Osteoblast (primary cell): ENCODE measurements around the gene WNT7A. TPM values are rescaled to one million over a fixed set of nuclear protein-coding genes. Genes with fewer than 3 reads are reported as not detected.
A peak's percentile ranks its signal among the peaks of the same experiment; 100 is the strongest.

Source experiments
- DNase-seq: peaks from one replicate; pipeline ENCODE4 v3.0.0; 2011; ENCODE audit warnings: low spot score, mixed read lengths; ENCODE audit not compliant: insufficient read length; ENCODE audit errors: missing footprints
- H2AFZ ChIP-seq: 2 replicates; pipeline ENCODE4 v1.6.0; 2011; ENCODE audit warnings: mild to moderate bottlenecking, low read length
- H3K27ac ChIP-seq: 2 replicates; pipeline ENCODE4 v1.5.1; 2011; ENCODE audit warnings: mild to moderate bottlenecking, low read depth, low read length, moderate library complexity
- H3K27me3 ChIP-seq: 2 replicates; pipeline ENCODE4 v1.6.0; 2012; ENCODE audit warnings: mild to moderate bottlenecking, control low read depth, inconsistent platforms, low read length, moderate library complexity; ENCODE audit not compliant: insufficient read depth
- H3K36me3 ChIP-seq: 2 replicates; pipeline ENCODE4 v1.5.1; 2011; ENCODE audit warnings: mild to moderate bottlenecking, low read length, control low read depth, moderate library complexity; ENCODE audit not compliant: insufficient read depth
- H3K4me1 ChIP-seq: 2 replicates; pipeline ENCODE4 v1.5.1; 2011; ENCODE audit warnings: mild to moderate bottlenecking, low read length, control low read depth, moderate library complexity; ENCODE audit not compliant: insufficient read depth
- H3K4me2 ChIP-seq: 2 replicates; pipeline ENCODE4 v1.6.0; 2011; ENCODE audit warnings: mild to moderate bottlenecking, low read length; ENCODE audit not compliant: insufficient read depth
- H3K4me3 ChIP-seq: fragments of 200-600 bp; sonication (generic); 3 replicates; pipeline ENCODE4 v1.5.1; 2012; ENCODE audit warnings: mild to moderate bottlenecking, low read length, inconsistent platforms; ENCODE audit not compliant: insufficient read depth
- H3K79me2 ChIP-seq: 2 replicates; pipeline ENCODE4 v1.6.0; 2012; ENCODE audit warnings: mild to moderate bottlenecking, low read length, control low read depth, inconsistent platforms; ENCODE audit not compliant: insufficient read depth
- H3K9me3 ChIP-seq: 2 replicates; pipeline ENCODE4 v1.5.1; 2011; ENCODE audit warnings: low read depth, low read length, control low read depth
- H4K20me1 ChIP-seq: 2 replicates; pipeline ENCODE4 v1.6.0; 2012; ENCODE audit warnings: mild to moderate bottlenecking, low read length, control low read depth; ENCODE audit not compliant: insufficient read depth
- total RNA-seq: library from RNA; depleted of rRNA; stranded (reverse); fragments of >200 nt; gene quantifications from 2 replicates; pipeline ENCODE4 v1.2.3, GENCODE V29; 2012
- TF ChIP-seq, protein P1 (sequence below): IDR thresholded peaks from 2 replicates; pipeline ENCODE4 v1.5.1; 2011; ENCODE audit warnings: mild to moderate bottlenecking, low read depth, low read length, moderate library complexity; ENCODE audit errors: extremely low read depth

WNT7A gene
- total RNA-seq, 1 donor, result not detected

DNA sequence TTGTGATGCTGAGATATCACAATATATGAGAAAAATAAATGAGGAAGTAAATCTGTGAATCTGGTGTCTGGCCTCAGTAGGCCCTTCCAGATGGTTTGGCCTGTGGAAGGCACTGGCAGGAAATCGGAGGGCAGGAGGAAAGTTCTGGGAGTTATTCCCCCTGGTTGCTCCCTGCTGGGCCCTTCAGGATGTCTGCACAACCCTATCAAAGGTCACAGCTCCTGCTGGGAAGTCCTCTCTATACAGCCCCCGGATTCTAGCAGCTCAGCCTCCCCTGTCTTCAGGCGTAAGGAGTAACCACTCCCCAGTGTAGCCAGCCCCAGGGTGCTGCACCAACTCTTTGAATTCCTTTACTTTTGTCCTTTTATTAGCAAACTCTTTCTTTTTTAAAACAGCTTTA is 56.2 kb downstream of the WNT7A start:
- Histone ChIP-seq H3K79me2 (no peaks in the 10 kb centered on the region), H3K4me3 (no peak overlapping the region), H3K27me3 (no peaks in the 10 kb centered on the region), H4K20me1 (no peaks in the 10 kb centered on the region), H2AFZ (no peak overlapping the region), H3K27ac (no peak overlapping the region), H3K9me3 (no peaks in the 10 kb centered on the region), H3K36me3 (no peaks in the 10 kb centered on the region), H3K4me2 (no peak overlapping the region), H3K4me1 (no peaks in the 10 kb centered on the region)
- TF ChIP-seq, protein P1, sequence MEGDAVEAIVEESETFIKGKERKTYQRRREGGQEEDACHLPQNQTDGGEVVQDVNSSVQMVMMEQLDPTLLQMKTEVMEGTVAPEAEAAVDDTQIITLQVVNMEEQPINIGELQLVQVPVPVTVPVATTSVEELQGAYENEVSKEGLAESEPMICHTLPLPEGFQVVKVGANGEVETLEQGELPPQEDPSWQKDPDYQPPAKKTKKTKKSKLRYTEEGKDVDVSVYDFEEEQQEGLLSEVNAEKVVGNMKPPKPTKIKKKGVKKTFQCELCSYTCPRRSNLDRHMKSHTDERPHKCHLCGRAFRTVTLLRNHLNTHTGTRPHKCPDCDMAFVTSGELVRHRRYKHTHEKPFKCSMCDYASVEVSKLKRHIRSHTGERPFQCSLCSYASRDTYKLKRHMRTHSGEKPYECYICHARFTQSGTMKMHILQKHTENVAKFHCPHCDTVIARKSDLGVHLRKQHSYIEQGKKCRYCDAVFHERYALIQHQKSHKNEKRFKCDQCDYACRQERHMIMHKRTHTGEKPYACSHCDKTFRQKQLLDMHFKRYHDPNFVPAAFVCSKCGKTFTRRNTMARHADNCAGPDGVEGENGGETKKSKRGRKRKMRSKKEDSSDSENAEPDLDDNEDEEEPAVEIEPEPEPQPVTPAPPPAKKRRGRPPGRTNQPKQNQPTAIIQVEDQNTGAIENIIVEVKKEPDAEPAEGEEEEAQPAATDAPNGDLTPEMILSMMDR, result no peak
- DNase-seq, result peak; percentile 72

DNA sequence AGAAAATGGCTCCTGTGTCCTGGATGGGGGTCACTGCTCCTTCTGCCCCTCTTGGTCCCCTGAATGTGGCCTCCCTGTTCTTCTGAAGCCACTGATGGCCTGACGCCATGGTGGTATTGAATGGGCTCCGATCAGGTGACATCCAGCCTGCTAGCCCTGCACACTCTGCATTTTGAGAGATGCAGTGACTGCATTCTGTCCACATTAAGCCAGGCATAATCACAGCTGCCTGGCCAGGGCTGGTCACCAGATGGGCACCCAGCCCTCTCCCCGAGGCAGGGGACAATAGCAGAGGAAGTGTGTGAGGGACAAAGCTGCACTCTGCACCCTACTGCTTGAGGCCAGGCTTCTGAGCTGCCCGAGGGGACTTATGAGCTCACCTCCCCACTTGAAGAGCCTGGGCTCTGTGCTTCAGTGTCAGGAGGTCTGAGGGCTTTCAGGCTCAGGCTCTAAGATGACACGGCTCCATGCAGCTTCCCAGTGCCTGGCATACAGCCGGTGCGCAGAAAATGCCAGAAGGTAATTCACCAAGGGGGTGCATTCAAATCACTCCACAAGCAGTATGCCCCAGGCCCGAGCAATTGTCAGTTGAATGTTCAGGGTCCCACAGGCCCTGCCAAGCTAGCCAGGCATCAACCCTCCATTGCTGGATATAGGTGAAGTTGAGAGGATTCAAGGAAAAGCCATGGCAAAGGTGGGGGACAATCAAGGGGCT is 56.8 kb downstream of the WNT7A start:
- Histone ChIP-seq H3K79me2 (no peaks in the 10 kb centered on the region), H4K20me1 (no peaks in the 10 kb centered on the region), H3K4me2 (no peak overlapping the region), H2AFZ (no peak overlapping the region), H3K27ac (no peak overlapping the region), H3K9me3 (no peaks in the 10 kb centered on the region), H3K4me1 (no peaks in the 10 kb centered on the region), H3K36me3 (no peaks in the 10 kb centered on the region), H3K4me3 (no peak overlapping the region), H3K27me3 (no peaks in the 10 kb centered on the region)
- DNase-seq, result peak; percentile 4
- TF ChIP-seq, protein P1, result no peak

DNA sequence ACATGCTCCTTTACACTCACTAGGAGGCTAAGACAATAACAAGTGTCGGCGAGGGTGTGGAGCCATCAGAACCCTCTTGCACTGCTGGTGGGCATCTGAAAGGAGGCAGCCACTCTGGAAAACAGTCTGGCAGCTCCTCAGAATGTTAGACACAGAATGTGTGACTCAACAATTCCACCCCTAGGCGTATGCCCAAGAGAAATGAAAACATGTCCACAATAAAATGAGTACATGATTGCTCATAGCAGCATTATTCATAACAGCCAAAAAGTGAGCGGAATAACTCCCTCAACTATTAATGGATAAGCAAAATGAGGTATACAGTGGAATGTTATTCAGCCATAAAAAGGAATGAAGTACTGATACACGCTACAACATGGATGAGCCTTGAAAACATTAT is 57.8 kb downstream of the WNT7A start:
- no peaks in the 10 kb centered on the region for H3K79me2 ChIP-seq
- no peaks in the 10 kb centered on the region for H4K20me1 ChIP-seq
- H3K4me3 ChIP-seq, result no peak overlapping the region
- no peak overlapping the region for H3K4me2 ChIP-seq
- no peak overlapping the region for H3K27ac ChIP-seq
- H3K36me3 ChIP-seq, result no peaks in the 10 kb centered on the region
- H2AFZ ChIP-seq, result no peak overlapping the region
- H3K27me3 ChIP-seq, result no peaks in the 10 kb centered on the region
- TF ChIP-seq, protein P1, result no peak
- H3K9me3 ChIP-seq, result no peaks in the 10 kb centered on the region
- DNase-seq, result peak; percentile 22
- no peaks in the 10 kb centered on the region for H3K4me1 ChIP-seq

DNA sequence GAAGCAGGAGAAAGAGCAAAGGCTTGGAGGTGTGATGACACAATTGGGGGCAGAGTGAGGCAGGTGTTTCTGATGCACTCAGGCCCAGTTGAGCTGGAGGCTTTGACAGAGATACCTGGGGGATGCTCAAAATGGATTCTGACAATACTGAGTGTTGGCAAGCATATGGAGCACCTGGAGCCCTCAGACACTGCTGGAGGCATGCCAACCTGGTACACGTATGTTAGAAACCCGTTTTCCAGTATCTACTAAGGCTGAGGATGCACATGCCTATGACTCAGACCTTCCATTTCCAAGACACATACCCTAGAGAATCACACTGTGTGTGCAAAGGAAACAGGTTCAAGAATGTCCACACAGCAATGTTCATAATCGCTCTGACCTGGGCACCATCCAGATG is 58.7 kb downstream of the WNT7A start:
- no peak overlapping the region for H3K27ac ChIP-seq
- no peak overlapping the region for H3K4me2 ChIP-seq
- DNase-seq, result peak; percentile 42
- H3K79me2 ChIP-seq, result no peaks in the 10 kb centered on the region
- TF ChIP-seq, protein P1, result no peak
- no peak overlapping the region for H2AFZ ChIP-seq
- H3K27me3 ChIP-seq, result no peaks in the 10 kb centered on the region
- no peak overlapping the region for H3K4me3 ChIP-seq
- no peaks in the 10 kb centered on the region for H3K4me1 ChIP-seq
- H3K9me3 ChIP-seq, result no peaks in the 10 kb centered on the region
- H4K20me1 ChIP-seq, result no peaks in the 10 kb centered on the region
- no peaks in the 10 kb centered on the region for H3K36me3 ChIP-seq
